ENCODE results near the gene RTL10.
A peak's percentile ranks its signal among the peaks of the same experiment; 100 is the strongest.
"Not testable (repeated sequence)": the region's sequence is repeated elsewhere in the genome, so short reads cannot be mapped to it uniquely, and the experiment has no call there.

The RTL10 gene

DNA sequence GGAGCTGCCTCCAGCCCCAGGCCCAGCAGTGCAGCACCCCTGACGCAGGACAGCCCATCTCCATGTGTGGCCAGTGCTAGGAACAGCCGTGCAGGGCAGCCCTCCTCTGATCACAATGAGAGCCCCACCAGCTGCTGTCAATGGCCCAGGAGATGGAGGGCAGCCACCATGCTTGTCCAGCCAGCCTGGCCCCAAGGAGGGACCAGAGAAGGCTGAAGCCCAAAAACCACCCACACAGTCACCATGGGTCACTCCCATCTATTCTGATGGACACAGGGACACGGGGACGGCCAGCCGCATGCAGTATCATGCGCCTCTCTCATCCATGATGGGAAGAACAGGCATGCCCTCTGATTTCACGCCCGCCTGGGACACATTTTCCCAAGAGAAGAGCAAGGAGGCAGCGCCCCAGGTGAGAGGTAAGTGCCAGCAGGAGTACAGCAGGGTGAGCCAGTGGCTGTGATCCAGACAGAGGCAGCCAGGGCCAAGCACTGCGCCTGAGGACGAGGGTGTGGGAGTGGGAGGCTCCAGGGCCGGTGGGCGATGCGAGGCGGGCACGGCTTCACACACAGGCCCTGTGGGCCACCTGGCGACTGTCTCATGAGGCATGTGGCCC is 33.6 kb upstream of the RTL10 start:
- no peak for DNase-seq

DNA sequence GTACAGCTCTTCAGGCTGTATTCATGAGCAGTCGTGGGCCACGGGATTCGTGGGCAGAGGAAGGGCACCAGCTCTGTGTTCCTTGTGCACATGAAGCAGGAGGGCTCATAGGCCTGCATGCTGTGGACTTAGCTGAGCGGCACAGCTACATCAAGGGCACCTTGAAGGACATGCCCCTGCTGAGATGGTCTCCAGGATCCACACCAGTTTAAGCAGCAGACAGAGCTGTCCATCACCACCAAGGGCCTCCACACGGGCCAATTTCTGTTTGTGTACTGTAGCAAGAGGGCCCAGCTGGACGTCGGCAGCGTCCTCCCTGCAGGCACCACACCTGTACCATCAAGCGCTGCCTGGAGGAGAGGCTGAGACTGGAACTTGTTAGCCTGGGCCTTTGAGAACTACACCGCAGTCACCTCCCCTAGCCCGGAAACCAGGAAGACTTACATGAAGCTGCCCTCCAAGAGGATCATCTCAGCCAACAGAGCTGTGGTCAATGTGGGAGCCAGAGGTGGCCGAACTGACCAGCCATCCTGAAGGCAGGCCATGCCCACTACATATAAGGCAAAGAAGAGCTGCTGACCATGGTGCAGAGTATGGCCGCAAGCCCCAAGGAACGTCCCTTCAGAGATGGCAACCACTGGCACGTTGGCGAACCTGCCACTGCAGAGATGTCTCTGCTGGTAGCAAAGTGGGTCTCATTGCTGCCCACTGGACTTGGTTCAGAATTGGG is 32.7 kb upstream of the RTL10 start:
- DNase-seq, result no peak

DNA sequence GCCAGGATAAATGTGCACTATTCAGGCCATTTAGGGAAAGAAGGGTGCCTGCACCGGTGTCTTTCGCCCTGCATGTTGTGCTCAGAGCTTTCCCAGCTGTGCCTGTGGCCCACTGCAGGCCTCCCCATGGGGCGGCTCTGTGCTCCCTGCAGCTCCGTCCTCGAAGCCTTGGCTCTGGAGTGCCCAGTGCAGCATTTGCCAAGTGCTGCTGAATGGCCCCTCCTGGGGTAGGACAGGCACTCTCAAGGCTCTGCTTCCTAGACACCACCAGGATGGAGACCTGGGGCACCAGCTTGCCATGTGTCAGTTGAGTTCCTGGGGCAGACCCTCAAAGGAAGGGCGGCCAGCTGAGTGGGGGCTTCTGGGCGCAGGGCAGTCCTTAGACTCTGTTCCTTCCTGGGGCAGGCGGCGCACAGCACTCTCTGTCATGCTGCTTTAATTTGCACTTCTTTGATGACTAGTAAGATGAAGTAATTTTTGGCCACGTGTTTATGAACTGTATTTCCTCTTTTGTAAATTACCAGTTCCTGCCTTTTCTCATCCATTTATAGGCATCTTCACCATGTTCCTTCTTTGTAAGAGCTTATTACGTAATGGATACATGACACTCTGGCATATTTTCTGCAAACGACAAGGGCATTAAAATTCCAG is 32.1 kb upstream of the RTL10 start:
- peak; percentile 86 for DNase-seq

DNA sequence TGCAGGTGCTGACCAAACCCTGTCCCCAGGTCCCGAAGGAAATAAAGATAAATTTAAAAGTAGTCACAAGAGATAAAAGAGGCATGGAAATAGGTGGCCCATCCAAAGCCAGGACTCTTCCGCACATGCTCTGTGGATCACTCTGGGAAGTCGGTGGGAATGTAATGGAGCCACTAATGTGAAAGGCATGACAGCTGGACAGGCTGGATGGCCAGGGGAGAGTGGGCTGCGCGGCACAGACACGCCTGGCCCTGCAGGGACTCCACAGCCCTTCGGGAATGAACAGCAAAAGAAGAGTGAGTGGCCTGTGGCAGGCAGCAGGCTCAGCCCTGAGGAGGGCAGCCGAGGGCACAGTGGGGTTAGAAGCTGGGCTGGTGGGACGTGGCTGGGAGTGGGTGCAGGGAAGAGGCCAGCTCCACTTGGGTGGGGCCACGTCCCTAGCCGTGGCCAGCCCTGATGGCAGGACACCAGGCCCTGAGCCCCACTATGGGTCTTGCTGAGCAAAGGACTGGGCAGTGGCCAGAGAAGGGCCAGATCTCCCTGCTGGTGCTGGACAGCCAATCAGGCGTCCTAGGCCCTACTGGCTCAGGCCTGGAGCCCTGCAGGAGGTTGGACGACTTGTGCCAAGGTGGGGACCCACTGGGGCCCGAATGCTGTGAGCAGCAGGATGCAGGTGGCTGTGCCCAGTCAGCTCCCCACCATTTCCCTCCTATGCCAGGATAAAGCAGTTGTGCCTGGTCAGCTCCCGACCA is 31.3 kb upstream of the RTL10 start:
- no peak for DNase-seq

DNA sequence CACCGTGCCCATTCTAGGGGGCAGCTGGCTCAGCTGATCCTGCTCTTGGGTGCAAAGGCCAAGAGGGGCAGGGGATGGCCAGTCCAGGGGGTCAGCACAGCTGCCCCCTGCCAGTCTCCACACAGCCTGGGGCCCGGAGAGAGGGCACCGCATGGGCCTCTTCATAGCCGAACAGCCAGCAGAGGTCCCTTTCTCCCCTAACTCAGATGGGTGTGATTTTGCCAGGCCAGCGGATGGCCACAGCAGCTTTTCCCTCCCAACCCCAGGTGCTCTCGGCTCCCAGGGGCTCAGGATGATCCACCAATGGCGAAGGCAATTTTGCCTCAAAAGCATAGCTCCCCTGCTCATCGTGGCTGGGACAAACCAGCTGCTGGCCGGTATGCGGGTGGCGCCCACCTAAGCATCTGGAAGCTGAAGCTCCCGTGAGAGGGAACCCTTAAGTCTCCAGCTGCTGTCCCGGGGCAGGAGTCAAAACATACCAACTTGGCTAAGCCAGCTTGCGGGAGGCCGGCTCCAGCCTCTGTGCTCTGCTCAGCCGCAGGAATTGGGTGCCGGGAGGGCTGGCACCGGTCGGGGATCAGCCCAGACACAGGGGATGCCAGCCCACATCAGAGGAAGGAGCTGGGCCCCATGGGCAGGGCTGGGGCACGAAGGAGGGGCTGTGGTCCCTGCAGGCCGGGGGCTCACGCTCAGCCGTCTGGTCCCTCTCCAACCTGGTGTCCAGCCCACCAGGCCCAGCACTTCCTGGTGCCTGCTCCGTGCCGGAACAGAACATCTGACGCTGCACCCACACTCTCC is 30.5 kb upstream of the RTL10 start:
- no peak for DNase-seq

DNA sequence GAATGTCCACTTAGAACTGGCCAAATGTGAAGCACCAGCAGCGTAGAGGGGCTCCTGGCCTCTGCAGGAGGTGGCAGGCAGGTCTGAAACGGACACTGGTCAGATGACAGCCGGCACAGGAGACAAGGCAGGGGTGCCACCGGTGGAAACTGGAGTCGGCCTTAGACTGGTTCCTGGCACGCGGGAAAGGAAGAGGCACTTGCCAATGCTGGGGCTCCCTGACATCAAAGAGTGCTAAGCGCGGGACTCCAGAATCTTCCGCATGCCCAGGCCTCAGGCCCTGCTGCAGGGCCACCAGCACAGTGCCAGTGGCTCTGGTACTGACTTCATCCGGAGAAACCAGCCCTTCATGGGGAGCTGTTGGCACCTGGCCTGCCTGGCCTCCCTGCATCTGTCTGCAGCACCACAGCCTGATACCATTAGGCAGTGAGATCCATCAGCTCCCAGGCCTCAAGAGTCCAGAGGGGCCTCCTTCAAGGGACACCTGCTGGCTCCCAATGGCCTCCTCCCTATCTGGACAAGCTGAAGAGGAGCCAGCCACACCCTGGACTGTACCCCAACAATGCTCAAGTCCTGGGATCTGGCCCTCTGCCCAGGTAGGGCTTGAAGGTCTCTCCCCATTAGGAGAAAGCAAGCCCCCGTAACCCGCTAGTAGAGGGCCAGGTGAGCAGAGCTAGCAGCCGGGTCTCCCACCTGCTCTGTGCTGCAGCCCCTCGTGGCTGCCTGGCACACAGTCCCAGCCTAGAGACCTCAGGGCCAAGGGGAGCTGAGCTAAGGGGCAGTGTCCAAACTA is 29.7 kb upstream of the RTL10 start:
- no peak for DNase-seq

DNA sequence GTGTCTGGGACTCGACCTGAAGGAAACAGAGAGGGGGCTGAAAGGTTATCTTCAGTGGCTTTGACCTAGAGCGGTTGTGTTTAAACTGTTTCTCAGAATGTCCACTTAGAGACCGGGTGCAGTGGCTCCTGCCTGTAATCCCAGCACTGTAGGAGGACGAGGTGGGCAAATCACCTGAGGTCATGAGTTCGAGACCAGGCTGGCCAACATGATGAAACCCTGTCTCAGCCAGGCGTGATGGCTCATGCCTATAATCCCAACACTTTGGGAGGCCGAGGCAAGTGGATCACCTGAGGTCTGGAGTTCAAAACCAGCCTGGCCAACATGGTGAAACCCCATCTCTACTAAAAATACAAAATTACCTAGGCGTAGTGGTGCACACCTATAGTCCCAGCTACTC is 28.8 kb upstream of the RTL10 start:
- not testable (repeated sequence) for DNase-seq

DNA sequence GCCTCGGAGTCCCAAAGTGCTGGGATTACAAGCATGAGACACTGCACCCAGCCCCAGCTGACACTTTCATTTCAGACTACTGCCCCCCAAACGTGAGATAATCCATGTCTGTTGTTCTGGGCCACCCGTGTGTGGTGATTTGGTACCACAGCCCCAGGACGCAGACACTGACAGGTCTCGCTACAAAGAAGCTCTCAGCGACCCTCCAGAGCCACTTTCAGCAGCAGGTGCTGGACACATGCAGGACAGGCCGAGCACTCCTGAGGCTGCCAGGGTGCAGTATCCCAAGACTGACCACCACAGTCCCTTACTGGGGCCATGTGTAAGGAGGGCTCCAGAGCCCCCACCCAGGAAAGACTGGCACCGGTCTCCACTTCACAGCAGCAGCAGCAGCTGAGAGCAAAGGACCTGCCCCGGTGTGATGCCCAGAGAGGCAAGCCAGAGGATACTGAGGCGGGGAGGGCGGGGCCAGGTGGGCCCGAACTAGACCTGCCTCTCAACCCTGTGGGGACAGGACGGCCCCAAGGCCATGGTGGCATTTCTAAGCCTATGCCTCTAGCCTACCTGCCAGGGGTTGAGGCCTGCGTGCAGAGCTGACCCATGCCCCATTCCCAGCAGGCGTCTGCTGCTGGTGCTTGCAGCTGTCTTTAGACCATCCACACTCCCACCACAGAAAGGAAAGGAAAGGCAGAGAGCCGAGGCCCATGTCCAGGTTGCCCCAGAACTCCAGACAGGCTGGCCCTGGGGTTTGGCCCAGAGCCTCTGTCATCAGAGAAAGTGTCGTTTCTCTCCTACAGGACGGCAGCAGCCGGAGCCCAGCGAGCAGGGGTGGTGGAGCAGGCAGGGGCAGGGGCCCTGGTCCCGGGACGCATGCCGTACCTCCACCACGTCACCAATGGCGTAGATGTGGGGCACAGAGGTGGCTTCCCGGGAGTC is 28.0 kb upstream of the RTL10 start:
- DNase-seq, result no peak

DNA sequence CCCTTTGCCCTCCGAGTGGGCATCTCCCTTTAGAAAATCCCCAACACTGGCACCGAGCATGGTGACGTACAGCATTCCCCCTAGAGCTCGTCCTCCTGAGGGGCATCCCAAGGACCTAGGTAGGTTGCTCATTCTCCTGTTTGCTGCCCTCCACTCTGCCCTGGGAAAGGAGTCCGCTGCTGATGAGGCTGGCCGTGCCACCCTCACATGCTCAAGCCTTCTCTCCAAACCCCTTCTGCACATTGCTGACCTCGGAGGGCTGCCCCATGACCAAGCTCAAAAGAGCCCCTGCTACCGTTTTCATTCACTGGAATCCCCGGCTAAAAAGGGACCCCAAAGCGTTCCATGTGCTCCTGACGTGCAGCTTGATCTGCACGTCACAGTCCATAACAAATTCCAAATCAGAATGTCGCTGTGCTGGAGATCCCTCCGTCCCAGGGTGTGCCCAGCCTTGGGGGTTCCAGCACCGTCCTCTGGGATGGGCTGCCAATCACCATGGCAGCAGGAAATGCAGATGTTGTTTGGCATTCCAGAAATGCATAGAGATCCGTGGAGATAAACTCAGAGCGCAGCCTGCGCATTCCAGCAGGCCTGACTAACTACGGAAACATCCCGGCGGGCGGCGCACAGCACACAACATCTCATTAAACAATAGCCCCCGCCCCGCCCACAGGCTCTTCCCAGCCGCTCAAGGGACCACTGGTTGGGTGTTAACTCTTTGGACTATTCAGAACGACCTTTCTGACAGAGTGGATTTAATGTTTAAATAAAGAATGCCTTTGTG is 26.3 kb upstream of the RTL10 start:
- DNase-seq, result no peak

DNA sequence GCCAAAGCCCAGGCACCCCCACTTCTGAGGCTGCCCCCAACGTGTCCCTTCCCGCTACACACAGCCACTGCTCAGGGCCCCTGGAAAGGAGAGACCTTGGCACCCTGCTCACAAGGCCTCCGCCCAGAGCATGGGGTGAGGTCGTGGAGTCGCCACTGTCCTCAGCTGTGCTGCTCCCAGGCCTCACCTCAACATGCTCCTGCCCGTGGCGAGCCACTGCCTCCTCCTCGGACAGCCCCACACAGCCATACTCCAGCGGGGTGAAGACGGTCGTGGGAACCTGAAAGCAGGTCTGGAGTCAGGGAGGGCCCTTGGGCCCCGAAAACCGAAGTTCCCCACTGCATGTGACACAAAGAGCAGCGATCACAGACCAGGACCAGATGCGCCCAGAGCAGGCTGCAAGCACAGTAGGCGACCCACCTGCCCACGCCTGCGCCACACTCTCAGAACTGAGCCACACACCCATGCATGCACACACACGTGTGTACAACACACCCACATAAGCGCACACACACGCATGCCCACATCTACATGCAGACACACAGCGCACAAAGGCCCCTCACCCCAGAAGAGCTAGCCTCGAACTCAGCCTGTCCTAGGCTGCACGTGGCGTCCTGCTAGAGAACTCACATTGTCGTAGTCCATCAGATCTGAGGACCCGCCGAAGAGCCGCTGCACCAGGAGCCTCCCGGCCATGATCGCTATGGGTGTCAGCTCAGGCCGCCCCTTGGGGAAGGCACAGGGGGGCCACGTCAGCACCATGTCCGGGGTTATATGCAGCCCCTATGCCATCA is 25.5 kb upstream of the RTL10 start:
- DNase-seq, result no peak

DNA sequence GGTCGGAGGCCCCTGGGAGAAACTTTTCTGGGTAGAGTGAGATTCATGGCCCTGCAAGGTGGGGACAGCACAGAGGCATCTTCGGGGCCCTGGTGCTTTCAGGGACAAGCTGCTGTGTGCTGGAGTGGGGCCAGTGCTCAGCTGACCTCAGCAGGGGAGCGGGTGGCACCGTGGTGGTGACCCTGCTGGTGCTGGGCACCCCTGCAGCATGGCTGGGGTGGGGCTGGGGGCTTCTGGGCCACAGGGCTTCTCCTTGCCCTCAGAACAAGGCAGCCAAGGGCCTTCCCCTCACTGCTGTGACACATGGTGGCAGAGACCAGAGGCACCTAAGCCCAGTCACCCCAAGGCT is 24.9 kb upstream of the RTL10 start:
- no peak for DNase-seq

DNA sequence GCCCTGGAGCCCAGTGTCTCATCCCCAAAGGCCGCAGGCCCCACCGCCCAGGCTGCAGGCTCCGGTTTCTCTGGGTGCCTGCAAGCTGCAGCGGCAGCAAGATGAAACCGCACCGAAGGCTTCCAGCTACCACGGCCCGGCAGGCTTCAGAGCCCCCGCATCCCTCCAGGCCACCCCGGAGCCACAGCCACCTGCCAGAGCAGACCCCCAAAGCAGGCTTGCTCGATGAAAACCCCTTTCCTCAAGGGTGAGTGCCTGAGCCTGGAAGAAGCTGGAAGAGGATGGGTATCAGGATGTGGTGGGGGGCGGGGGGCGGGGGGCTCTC is 24.5 kb upstream of the RTL10 start:
- no peak for DNase-seq

DNA sequence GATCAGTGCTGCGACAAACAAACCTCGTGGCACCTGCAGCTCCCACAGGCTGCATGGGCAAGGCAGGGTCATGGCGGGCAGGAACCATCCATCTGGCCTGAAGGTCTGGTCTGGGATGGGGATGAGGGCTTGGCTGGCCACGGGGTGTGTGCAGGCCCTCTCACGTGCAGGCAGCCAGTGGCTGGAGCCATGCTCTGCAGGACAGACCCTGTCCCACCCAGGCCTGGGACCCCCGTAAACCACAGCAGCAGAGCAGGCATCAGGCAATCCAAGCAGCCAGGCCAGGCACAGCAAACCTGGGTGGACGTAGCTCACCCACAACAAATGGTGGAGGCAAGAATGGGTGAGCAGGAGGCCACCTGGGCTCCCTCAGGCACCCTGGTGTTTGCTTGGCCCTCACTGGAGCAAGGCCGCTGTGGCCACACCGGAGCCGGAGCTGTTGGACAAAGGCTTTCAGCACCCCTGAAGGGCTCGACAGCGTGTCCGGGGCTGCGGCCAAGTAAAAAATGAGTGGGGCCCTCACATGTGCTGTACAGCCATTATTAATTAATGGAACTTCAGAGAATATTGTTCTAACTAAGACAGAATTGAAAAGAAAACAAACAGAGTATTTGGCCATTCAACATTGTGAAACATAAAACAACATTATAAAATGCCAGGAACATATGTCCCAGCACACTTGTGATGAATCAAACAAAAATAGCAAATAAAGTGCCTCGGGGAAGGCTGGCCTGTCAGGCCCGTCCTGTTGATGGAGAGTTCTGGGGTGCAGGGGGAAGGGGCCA is 24.0 kb upstream of the RTL10 start:
- no peak for DNase-seq

DNA sequence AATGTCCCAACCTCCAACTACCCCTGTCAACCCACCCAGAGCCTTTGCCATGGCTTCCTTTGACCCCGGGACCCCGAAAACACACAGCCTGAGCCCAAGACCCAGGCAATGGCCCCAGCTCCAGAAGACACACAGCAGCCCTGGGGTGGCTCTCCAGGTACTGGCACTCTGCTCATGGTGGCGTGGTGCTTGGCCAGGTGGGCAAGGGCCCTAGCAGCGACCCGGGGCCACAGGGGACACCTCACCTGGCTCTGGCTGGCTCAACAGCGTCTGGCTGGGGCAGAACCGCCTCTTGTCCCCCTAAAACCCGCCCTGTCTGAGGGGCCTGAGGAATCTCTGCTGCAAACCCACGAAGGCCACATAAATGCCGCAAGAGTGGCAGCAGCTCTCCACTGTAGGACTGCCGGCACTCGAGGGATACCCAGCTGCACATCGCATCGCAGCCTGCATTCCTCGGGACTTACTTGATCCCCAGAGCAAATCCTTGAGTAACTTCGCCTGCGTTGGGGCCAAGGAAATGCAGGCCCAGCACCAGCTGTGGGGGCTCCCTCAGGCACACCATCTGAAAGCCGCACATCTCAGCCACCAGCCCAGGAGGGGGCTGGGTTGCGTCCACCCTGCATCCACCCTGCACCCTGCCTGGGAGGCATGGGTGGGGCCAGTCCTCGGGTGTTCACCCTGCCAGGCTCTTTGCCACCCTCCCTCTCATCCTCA is 23.1 kb upstream of the RTL10 start:
- DNase-seq, result no peak

DNA sequence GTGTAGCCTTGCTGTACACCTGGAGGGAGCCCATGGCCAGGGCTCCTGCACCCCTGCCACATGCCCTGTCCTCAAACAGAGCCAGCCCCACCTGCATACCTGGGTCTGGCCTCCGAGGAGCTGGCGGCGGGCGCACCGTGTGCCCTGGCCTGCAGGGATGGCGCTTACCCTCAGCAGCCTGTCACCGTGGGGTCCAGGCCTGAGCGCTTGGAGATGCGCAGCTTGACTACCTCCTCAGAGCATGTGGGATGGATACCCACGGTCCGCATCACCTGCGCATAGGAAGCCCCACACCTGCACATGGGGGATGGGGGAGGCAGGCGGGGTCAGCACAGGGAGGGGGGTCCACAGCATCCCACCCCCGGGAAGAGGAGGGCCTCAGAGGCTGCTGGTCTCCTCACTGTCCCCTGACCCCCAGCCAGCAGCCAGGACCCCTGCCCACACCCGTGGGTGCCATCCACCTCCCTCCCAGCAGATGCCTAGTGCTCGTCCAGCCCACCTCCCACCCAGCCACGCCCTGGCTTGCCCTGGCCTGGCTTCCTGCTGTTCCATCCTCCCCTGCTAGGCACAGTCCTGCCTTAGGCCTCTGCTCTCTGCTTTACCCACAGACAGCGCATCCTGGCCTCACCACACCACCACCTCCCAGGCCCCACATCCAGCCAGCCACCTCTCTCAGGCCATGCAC is 22.4 kb upstream of the RTL10 start:
- no peak for DNase-seq

DNA sequence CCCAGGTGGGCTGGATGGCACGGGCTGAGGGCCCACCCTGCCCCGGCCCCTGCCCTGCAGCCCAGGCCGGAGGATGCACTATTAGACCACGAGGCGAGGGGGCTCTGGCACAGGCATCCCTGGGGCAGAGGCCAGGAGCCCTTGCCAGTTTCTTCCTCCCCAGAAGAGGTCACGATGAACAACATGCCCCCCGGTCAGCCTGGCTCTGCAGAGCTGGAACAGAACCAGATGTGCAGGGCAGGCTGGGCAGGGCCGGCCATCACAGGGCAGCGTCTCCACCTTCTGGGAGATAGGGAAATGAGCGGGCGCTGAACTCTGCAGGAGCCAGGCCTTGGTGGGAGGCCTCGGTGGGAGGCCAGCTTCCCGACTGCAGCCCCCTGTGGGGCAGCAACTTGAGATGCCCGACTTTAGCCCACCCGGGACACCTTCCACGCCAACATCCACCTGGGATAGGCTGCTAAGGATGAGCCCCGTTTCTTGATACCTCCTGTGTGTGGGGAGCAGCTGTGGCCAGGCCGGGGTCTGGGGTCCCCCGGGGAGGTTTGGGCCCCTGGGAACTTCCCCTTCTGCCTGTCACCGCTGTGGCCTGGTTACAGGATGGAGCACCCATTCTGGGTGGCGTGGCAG is 21.8 kb upstream of the RTL10 start:
- no peak for DNase-seq
